ENCODE data around the gene LUC7L2. TPM values are rescaled to one million over a fixed set of nuclear protein-coding genes. Genes with fewer than 3 reads are reported as not detected.

LUC7L2 gene
- total RNA-seq, 1 experiment from 2014 or later: 81.2 TPM

DNA sequence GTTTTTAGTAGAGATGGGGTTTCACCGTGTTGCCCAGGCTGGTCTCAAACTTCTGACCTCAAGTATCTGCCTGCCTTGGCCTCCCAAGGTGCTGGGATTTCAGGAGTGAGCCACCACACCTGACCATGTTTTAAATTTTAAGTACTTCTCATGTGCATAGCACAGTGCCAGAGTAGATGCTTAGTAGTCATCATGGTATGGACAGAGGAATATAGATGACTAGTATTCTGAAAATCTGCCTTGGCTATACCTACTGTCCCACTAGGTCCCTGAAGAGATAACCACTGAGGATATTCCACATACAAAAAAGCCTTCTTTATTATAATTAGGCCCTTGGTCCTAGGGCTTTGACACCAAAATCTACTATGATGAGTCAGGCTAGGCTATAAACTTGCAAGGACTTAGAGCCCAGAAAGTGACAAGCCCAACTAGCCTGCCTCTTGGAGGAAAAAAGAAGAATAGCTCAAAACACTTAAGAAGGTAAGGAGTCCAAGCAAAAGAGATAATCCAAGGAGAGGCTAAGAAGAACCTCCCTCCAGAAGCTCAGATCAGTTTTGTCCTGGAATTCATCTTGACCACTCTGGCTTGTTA lies 34.0 kb downstream of the LUC7L2 start:
- no peak for TF ChIP-seq CTCF (conservative IDR thresholded peaks at IDR 0.05)
- DNase-seq: no peak
- H3K79me2 ChIP-seq (ENCODE audit: insufficient read depth, low read length): no peaks in the 10 kb centered on the region
- H3K27me3 Mint-ChIP-seq (ENCODE audit: low read depth): no peaks in the 10 kb centered on the region
- H3K56ac ChIP-seq (ENCODE audit: insufficient read length, low read depth, low read length): no peak overlapping the region
- H3K23me2 ChIP-seq (ENCODE audit: insufficient read length, low read depth, low read length, poor library complexity, severe bottlenecking): no peaks in the 10 kb centered on the region
- no peak overlapping the region for H2BK5ac ChIP-seq (ENCODE audit: insufficient read length, low read length)
- no peak overlapping the region for H3K4me2 ChIP-seq (ENCODE audit: insufficient read depth, insufficient read length, low read length)
- no peak overlapping the region for H4K5ac ChIP-seq (ENCODE audit: insufficient read length, low read depth, low read length)
- peaks cover 2% of the 10 kb centered on the region for H3K79me1 ChIP-seq (ENCODE audit: insufficient read depth, low read depth, low read length, poor library complexity, severe bottlenecking)
- no peak overlapping the region for H3K4ac ChIP-seq (ENCODE audit: low read depth, low read length)
- H3K27ac Mint-ChIP-seq: peak overlapping the region in 1 of 3 experiments; percentile 32; a peak in 1 of 7 replicates
- no peak overlapping the region for H2AFZ ChIP-seq (ENCODE audit: low read length)
- no peak overlapping the region for H3K4me3 Mint-ChIP-seq
- no peak overlapping the region for H3K14ac ChIP-seq (ENCODE audit: insufficient read depth, low read length)
- no peak overlapping the region for H2BK12ac ChIP-seq (ENCODE audit: insufficient read length, low read depth, low read length)
- WGBS (ENCODE audit: extremely low coverage, insufficient read length, low lambda C conversion rate): no CpG with 5 or more reads among the region's 1 CpG
- H3K23ac ChIP-seq (ENCODE audit: insufficient read length, low read depth, low read length): no peak overlapping the region
- H3K9me3 Mint-ChIP-seq: no peaks in the 10 kb centered on the region
- no peak overlapping the region for H3K27ac ChIP-seq (ENCODE audit: insufficient read length, low read depth, low read length)
- no peaks in the 10 kb centered on the region for H4K20me1 ChIP-seq (ENCODE audit: control insufficient read depth, insufficient read depth, insufficient read length)
- H2BK20ac ChIP-seq (ENCODE audit: low read depth, low read length, poor library complexity, severe bottlenecking): no peak overlapping the region
- H3T11ph ChIP-seq (ENCODE audit: low read length): no peak overlapping the region
- no peaks in the 10 kb centered on the region for H3K27me3 ChIP-seq (ENCODE audit: insufficient read depth, low read length)
- no peak overlapping the region for H2AK5ac ChIP-seq (ENCODE audit: insufficient read length, low read length)
- no peak overlapping the region for H2BK120ac ChIP-seq (ENCODE audit: low read depth, low read length, poor library complexity, severe bottlenecking)
- no peaks in the 10 kb centered on the region for H3K9me3 ChIP-seq (ENCODE audit: control insufficient read depth, low read depth, low read length)
- no peaks in the 10 kb centered on the region for H3K4me1 Mint-ChIP-seq
- no peaks in the 10 kb centered on the region for H3K4me1 ChIP-seq (ENCODE audit: insufficient read depth, low read length)
- no peak overlapping the region for H3K18ac ChIP-seq (ENCODE audit: insufficient read length, low read depth, low read length)
- no peak overlapping the region for H4K8ac ChIP-seq (replicated peaks; ENCODE audit: insufficient read length, low read depth, low read length)
- no peak overlapping the region for H3K9ac ChIP-seq (ENCODE audit: extremely low read depth, insufficient read length, low read length)
- no peak overlapping the region for H4K91ac ChIP-seq (ENCODE audit: insufficient read length, low read depth, low read length)
- no peak overlapping the region for H2BK15ac ChIP-seq (ENCODE audit: low read depth, low read length)
- H3K36me3 Mint-ChIP-seq (ENCODE audit: insufficient read depth in 1 of 3, low read depth in 3 of 3): peaks cover 11 to 52% (median 49%) of the 10 kb centered on the region in 3 experiments; a peak in 6 of 7 replicates
